NCI-H2107 (cell line): ENCODE measurements around the gene CALM1.

Source experiments
- DNase-seq: peaks from one replicate; lab custom pipeline; 2025; lab: John Stamatoyannopoulos, UW

CALM1 gene

GRCh38 chr14:90409209-90409730 lies 12.4 kb downstream of the CALM1 start:
- DNase-seq: no peak

DNA sequence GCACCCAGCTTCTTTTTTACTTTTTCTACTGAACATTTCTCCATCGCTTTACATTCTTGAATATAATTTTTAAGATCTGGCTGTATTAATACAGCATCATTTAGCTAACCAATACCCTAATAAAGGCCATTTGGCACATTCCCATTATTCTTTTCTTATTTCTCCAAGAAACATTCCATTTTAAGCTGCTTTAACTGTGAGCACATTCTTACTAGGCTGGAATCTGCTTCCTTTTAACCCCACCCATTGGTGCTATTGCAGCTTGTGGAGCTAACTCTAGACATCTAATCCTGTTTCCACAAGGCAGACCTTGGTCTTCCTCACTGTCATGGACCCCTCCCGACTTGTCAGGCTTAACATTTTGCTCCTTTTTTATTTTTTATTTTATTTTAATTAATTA lies 15.2 kb downstream of the CALM1 start:
- DNase-seq: no peak

DNA sequence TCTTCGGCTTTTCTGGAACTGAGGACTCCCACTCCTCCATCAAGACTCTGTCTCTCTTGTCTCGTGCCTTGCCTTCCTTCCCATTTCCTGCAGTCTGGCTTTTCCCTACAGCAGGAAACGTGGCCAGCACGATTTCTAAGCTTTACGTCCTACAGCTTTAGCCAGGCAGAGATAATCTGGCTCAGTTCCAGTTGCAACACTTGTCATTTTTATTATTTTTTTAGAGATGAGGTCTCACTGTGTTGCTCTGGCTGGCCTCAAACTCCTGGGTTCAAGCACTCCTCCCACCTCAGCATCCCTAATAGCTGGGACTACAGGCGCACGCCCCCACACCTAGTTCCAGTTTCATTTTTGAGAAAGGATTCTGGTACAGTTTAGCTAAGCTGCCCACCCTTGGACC lies 19.9 kb downstream of the CALM1 start:
- no peak for DNase-seq

GRCh38 chr14:90418053-90418452 lies 21.2 kb downstream of the CALM1 start:
- no peak for DNase-seq

DNA sequence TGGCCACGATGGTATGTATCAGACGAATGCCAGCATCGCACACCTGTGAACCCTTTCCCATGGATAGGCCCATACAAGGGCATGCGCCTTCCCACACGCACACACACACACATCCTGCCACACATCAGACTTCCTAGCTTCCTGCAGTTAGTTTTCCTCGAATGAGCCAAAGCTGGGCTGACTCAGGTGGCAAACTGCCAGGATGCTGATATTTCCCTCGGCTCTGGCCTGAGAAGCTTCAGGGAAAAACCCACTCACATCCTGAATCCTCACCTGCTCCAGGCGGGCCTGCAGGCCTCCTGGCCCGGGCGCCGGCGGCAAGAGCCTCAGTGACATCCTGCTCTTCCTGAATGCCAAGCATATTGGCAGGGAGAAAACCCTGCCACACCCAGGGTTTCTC lies 22.4 kb downstream of the CALM1 start:
- DNase-seq: no peak

DNA sequence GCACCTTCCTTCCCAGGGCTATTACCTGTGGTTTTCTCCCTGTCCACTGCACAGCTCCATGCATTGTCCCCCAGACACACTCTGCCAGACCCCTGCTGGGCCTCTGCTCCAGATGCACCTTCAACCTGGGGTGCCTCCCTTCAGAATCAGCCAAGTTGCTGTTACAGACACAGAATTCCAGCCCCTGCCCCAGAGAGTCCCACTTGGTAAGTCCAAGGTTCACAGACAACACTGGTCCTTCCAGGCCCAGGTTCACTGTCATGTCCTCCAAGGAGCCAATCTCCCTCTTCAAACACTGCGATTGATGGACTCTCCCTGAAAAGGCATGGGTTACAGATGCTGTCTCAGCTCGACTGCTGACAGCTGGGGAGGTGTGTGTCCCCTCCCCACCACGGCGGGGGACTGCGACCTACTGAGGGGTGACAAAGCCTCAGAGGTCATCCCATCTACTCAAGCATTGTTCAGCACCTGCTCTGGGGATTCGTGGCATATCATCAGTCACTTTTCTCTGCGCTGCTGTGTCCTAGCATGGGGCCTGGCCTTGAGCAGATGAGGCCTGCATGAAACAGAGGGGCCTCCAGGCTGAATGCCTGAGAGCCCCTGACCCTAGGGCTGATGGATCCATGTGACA lies 24.3 kb downstream of the CALM1 start:
- DNase-seq: no peak

- DNase-seq: no peak
These were observed 24.8 kb downstream of the CALM1 start for GRCh38 chr14:90421632-90422020.

DNA sequence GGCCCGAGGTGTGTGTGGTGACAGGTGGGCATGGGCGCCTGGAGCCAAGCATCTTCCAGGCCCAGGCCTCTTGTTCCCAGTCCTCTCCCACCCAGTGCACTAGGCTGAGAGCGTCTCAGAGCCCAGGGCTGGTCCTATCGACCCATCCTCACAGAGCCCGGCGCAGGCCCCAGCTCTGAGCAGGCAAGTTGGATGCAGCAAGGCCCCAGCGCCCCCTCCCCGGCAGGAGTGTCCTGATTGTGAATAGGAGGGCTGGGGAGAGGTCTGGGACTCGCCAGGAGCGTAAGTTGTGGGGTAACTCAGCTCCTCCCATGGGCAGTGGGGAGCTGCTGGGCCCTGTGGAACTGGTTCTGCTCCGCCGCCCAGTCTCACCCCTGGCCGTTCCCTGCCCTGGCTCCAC lies 26.3 kb downstream of the CALM1 start:
- no peak for DNase-seq

GRCh38 chr14:90424075-90424474 lies 27.2 kb downstream of the CALM1 start:
- no peak for DNase-seq

DNA sequence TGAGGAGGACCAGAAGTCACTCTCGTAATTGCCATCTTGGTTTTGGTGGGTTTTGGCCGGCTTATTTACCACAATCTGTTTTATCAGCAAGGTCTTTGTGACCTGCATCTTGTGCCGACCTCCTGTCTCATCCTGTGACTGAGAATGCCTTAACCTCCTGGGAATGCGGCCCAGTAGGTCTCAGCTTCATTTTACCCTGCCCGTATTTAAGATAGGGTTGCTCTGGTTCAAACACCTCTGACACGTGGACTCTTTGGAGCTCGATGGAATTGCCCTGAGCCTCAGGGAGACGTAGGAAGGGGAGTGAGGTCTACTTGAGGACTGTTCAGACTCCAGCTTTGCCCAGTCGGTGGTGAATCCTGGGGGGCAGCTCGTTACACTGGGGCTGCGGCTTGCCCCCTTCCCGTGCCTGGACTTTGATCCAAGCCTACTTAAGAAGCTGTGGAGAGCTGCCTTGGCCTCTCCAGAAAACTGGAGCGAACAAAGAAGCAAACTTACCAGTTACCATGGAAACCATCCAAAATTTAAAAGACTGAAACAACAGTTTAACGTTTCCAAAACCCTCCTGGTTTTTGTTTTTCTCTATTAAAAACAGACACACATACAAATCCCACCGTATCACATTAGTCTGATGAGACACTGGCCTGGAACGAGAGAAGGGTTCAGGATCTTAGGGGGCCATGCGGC lies 28.0 kb downstream of the CALM1 start:
- DNase-seq: no peak

GRCh38 chr14:90425373-90425879 lies 28.6 kb downstream of the CALM1 start:
- DNase-seq: no peak

GRCh38 chr14:90426031-90426540 lies 29.3 kb downstream of the CALM1 start:
- no peak for DNase-seq

DNA sequence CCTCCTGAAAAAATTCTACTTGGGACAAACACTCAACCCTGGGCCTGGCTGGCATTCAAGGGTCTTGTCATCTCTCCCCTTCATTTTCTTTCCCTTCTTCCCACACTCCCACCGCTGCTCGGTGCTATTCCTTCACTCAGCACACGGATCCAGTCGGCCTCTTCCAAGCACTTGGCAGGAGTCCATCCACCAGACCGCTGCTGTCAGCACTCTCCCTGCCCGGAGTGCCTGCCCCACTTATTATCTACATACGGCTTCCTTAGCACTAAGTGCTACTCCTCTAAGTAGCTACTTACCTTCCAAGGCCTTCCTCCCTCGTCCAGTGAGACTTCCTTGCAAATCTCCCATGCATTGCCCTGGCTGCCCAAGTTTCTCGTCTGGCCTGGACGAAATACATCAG lies 29.8 kb downstream of the CALM1 start:
- DNase-seq: no peak

DNA sequence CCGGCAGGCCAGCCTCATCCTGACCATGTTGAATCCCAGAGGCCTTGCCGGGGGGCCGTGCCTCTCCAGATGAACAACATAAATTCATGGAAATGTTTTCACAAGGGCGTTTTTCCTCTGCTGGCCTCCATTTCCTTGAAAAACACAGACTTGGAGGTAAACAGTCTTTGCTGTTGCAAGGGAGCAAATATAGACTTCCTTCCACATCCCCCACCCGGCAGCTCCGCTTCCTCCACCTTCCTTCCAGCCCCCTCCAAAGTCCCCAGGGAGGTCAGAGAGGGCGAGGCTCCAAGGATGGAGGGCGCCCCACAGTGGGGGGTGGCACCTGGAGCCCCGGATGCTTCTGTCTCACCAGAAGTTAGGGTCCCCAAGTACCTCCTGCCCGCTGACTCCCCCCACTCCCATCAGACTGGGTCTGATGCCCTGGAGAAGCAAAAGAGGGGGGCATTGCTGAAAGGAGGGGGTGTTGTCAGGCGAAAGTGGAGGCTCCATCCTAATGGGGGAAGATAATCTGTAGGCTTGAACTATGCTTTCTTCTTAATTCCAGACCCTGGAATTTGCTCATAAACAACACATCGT lies 31.1 kb downstream of the CALM1 start:
- DNase-seq: no peak

GRCh38 chr14:90428676-90429075 lies 31.8 kb downstream of the CALM1 start:
- no peak for DNase-seq

- no peak for DNase-seq
These were observed 32.4 kb downstream of the CALM1 start for GRCh38 chr14:90429236-90429635.

DNA sequence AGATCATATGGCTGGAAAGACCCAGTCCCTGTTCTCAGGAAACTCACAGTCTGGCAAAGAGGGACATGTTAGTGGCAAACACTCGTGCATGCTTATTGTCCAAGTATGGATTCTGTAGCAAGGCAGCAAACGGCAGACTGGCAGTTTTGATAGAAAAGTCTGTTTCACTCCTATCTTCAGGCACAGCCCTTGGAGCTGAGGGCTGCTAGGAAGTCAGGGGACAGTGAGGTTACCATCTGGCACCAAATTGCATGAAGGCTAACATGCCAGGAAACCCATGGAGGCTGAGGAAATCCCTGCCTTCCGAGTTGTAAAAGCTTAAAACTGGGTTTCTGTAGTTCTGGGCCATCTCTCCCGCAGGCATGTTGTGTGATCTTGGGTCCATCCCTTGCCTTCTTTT lies 32.9 kb downstream of the CALM1 start:
- no peak for DNase-seq

GRCh38 chr14:90434370-90435020 lies 37.7 kb downstream of the CALM1 start:
- no peak for DNase-seq

DNA sequence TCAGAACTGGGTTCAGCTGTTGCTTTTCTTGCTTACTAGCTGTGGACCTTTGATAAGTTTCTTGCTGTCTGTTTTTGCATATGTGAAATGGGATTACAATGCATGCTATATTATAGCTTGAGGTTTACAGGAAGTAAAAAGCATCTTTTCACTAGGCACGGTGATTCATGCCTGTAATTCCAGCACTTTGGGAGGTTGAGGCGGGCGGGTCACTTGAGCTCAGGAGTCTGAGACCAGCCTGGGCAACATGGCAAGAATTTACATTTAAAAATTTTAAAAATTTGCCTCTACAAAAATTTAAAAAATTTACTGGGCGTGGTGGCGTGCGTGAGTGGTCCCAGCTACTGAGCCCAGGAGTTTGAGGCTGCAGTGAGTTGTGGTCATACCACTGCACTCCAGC lies 42.0 kb downstream of the CALM1 start:
- no peak for DNase-seq

DNA sequence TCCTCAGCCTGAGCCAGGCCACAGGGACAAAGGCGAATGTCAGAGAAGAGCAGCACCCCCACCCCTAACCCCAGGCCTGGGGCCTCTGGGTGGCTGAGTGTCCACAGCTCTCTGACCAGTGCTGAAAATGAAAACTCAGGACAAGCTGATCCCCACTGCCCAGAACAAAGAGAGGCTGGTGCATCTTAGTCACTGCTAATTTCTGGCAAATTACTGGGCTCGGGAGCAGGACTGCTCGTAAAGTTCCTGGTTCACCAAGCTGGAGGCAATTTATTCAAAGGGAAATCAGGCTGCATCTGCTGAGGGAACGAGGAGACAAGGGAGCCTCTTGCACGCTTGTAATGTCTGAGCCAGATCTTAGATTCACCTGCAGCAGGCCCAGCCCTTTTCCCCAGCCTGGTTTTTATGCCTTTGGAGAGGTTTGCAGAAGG lies 43.2 kb downstream of the CALM1 start:
- DNase-seq: no peak

GRCh38 chr14:90440592-90440991 lies 43.8 kb downstream of the CALM1 start:
- DNase-seq: no peak

DNA sequence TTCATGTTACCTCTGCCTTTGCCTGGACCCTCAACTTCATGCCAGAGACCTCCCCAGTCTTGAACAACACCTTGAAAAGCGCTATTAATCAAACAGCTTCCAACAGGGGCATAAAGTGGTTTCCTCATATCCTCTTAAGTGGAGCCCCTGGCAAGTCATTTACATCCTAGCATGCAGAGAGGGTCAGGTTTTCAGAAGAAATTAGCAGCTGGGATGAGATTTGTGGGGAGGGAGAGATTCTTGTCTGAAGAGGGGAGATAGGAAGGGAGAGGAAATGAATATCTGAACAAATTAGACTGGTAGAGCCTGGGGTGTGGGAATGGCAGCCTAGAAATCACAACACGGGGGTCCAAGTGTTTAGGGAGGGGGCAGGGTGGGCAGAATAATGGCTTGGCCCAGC lies 45.6 kb downstream of the CALM1 start:
- no peak for DNase-seq
